Tibial nerve (tissue), 4 donors: ENCODE data around the gene TAPT1.

Experiments
- CTCF ChIP-seq, 5 experiments: fragments of 200-600 bp in 3 of 5; fragments of 450-650 bp in 2 of 5; sonication (generic) in 3 of 5; IDR thresholded peaks; one replicate each; pipeline ENCODE4 v1.5.1; 2016 to 2019; ENCODE audit warnings: antibody characterized with exemption in 5 of 5, mild to moderate bottlenecking in 3 of 5, moderate library complexity in 2 of 5
- EP300 ChIP-seq, 2 donors: sonication (generic); formaldehyde crosslinking; IDR thresholded peaks; one replicate each; pipeline ENCODE4 v1.6.1; 2017; ENCODE audit warnings: antibody characterized with exemption in 2 of 2, mild to moderate bottlenecking in 1 of 2

DNA sequence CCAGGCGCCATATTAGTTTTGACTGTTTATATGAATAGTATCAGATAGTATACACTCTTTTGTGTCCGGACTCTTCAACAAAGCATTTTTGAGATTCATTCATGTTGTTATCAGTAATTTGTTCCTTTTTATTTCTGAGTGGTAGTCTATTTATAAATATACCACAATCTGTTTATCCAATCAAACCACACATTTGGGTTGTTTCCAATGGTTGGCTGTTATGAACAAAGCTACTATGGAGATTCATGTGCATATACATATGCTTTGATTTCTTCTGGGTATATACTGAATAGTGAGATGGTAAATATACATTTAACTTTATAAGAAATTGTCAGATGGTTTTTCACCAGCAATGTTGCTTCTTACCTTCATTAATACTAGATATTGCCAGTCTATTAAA, 36.8 kb upstream of the TAPT1 start:
- TF ChIP-seq EP300 (IDR thresholded peaks at IDR 0.05) (no peak), CTCF (IDR thresholded peaks at IDR 0.05) (no peak)
